Measurements from ENCODE around the gene KRT72. TPM values are rescaled to one million over a fixed set of nuclear protein-coding genes. Genes with fewer than 3 reads are reported as not detected.

Gene KRT72
- polyA plus RNA-seq, 12 donors: 0.11 to 0.26 (median 0.12) TPM; not detected in 9

DNA sequence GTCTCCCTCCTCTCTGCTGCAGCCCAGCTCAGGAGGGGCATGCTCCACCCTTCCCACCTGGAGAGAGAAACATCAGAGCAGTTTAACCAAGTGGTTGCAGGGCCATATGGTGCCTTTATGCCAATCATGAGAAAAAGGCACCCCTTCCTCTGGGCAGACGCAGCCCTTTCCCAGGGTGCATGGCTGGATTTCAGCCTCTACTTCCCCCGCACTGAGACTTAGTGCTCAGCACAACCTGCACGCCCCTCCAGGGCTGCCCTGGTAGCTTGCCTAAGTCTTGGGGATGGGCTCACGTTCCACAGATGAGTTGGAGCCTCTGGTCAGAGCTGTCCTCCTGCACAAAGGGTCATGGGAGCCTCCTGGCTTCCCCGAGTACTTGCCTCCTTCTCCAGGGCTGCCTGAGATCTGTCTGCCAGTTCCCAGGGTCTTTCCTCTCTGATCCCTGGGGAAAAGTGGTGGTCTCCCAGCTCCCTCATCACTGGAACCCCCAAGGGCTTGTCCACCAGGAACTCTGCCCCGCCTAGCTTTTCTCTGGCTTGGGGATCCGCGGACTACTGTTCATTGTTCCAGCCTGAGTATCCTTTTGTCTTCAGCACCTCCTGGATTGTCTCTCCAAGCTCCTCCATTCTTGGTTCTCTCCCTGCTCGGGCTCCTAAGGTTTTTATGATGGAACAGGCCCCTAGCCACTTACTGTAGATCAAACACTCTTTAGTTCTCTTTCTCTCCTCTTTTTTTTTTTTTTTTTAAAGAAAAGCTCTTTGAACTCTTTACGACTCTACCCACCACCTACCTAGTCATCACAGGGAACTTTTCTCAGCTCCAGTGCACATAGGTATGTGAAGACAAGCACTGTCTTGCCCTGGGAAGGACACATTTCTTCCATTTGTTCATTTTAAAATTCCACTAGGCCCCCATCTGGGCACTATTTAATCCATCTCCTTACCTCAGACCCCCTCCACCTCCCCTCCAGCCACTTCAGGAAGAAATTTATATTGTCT lies 21.5 kb downstream of the KRT72 start:
- no peak for DNase-seq

DNA sequence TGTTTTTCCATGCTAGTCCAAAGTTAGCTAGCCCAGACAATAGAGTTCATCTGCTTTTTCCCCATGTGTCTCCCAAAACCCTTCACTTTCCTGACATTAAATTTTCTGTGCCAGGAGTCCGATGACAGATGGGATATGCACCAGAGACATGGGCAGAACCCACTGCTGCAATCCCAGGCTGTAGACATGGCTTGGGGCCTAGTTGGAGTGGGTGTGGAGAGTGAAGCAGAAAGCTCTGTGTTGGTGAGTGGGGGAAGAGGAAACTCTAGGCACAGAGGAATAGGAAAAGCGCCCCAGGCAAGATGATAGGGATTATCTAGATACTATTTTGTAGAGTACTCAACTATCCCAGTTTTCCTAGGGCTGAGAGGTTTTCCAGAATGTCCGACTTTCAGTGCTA lies 22.8 kb downstream of the KRT72 start:
- no peak for DNase-seq

DNA sequence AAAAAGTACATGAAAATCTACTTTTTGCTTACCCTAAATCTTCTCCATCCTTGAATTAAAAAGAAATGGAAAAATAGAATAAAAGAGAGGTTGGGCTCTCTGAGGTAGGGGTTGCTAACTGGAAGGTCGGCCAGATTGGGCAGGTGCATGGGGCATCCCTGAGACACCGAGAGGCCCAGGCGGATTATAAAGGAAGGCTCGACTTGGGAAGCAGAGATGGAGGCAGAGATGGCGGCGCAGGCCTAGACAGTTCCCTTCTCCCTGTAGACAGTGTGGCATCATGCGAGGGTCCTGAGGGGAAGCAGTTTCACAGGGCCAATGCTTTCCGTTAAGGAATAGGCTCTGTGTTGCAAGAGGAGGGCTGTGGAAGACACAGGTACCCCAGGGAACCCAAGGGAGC lies 23.9 kb downstream of the KRT72 start:
- no peak for DNase-seq

DNA sequence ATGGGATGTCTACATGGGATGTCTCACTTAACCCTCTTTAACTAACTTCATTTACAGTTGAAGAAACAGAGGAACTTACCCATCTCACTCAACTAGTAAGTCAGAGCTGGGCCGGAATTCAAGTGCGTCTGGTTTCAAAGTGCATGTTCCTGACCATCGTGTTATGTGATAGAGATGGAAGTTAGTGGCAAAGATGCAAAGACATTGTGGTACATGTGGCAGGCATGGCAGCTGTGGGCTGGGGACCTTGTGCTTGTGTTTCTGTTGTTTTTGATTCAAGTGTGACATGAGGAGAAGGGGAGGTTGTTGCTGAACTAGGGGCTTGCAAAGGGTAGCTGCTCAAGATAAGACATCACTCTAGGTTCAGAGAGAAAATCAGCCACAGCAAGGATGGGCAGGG lies 25.3 kb downstream of the KRT72 start:
- no peak for DNase-seq

DNA sequence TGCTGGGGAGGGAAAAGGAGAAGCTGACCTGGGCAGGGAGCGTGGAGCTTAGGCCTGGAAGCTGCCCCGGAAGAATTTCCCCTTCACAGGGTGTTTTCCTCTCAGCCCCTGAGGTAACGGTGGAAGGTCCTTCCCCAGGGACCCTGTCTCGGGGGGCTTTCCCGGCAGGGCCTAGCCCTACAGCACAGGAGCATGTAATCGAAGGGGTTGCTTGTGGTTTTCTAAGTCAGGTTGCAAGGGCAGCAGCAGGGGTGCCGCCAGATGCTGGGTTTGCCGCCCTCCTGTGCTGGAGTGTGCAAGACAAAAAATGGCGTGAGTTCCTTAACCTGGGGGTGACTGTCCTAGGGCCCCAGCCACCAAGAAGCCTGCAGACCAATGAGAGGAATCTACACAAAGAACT lies 26.0 kb downstream of the KRT72 start:
- no peak for DNase-seq

DNA sequence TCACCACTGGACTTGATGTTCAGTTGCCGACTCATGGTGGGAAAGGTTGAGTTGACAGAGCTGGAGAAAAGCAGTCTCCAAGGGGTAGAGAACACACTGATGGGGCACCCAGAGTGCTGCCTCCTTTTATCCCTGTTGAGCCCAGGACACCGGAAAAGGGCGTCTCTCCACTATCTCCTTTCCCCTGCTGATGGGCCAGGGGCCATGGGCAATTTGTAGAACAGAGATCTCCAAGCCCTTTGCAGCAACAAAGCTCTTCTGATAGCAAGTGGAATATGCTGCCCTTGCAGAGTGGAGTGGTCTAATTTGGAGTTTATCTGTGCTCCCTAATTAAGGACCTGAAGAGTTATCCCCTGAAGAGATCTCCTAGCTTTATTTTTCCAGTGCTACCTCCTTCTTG lies 27.5 kb downstream of the KRT72 start, which contains the start of gene KRT74:
TSS of gene KRT74 (minus strand) at position 101 of the 400 bp plus-strand sequence. CDS start at position 35, 66 bp downstream.
- no peak for DNase-seq

DNA sequence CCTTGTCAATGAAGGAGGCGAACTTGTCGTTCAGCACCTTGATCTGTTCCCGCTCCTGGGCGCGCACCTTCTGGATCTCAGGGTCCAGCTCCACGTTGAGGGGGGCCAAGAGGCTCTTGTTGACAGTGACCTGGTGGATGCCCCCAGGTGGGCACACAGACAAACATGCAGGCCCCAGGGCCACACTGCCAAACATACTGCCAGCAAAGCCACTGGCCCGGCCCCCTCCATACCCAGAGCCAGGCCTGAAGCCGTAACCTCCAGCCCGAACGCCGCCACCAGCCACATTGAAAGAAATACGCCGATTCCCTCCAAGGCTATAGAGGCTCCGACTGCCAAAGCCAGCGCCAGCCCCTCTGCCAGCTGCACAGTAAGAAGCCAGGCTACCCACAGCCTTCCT lies 28.0 kb downstream of the KRT72 start:
- DNase-seq: no peak

DNA sequence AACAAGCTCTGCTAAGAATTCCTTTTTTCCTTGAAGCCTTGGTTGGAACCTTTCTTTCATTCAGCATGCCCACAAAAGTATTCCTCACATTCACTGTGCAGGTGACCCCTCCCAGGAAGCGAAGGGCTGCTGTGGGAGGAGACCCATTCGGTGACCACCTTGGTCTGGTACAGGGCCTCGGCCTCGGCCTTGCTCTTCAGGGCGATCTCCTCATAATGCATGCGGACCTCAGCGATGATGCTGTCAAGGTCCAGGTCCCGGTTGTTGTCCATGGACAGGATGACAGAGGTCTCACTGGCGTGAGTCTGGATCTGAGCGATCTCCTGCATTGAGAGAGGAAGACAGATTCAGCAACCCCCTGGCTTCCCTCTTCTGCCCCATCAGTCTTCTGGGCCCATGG lies 30.8 kb downstream of the KRT72 start:
- DNase-seq: no peak

DNA sequence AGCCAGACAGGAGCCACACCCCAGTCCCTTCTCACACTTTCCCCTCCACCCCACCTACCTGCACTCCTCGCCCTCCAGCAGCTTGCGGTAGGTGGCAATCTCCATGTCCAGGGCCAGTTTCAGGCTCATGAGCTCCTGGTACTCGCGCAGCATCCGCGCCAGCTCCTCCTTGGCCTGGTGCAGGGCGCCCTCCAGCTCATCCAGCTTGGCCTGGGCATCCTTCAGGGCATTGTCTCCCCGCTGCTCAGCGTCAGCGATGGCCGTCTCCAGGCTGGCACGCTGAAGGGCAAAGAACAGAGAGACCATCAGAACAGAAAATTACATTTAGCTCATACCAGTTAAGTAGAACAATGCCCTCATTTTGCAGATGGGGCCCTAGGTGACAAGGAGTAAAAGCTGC lies 33.2 kb downstream of the KRT72 start:
- no peak for DNase-seq

DNA sequence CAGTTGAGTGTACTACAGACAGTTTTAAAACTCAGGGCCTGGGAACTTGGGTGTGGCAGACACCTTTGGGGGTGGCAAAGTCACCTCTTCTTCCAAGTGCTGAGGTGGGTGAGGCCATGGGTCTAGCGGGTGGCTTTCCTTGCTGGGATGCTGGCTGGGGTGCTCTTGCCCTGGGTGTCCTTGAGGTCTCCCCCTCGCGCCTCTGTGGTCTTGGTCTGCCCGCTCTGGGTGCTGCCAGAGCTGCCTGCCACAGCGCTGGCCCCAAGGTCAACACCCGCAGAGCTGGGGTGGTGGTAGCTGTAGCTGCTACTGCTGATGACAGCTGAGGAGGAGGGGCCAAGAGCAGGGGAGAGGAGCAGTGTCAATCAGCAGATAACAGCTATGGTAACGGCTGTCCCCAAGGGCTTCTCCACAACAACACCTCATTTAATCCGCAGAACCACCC lies 34.4 kb downstream of the KRT72 start:
- DNase-seq: no peak

DNA sequence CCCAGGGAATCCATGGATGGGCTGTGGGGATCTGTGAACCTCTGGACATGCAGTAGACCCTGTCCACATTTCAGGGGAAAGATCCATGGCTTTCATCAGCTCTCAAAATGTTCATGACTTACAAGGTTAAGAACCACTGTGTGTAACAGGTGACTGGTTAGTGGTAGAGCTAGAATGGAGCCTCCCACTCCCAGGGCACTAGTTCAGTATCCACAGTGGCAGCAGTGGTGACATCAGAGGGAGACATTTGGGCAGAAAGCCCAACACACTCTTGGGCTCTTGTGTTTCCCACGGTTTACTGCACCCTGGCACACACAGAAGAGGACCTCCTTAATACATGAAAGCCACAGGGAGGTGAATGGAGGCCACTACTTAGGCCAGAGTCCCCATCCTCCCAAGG lies 36.7 kb downstream of the KRT72 start:
- no peak for DNase-seq

DNA sequence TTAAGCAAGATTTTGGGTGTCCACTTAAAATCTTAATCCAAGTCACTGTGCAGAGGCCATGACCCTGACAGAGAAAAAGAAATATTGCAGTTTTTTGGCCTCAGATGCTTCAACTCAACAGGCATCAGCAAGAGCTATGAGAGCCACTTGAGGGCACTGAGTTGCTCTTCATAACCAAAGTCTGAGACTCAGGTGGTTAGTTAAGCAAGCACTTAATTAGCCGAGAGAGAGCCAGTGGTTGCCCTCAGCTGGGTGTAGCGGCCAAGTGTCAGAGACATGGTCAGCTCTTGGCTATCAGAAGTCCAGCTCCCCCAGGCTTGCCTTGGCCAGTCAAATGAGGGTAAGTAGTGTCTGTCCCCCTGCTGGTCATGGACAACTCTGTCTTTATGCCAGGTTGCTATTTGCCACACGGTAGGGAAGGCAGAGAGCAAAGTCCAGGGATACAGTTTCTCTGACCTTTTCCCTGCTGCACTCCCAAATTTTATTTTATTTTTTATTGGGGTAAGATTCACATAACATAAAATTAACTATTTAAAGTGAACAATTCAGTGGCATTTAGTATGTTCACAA lies 39.3 kb downstream of the KRT72 start:
- no peak for DNase-seq

DNA sequence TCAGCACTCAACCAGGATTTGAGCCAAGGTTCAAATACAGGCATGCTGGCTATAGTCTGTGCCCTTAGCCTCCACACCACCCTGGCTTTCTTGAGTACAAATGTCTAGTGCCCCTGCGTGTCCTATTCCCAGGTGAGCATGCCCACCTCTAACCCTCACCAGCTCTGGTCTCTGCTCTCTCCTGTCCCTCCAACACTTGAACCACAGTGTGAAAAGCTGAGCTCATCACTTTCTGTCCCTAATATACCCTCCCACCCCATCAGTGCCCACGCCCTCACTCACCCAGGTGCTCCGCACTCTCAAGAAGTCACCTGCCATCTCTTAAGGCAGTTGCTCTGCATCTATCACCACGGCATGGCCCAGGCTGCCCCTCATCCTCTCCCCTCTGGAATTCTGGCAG lies 41.3 kb downstream of the KRT72 start:
- DNase-seq: no peak

DNA sequence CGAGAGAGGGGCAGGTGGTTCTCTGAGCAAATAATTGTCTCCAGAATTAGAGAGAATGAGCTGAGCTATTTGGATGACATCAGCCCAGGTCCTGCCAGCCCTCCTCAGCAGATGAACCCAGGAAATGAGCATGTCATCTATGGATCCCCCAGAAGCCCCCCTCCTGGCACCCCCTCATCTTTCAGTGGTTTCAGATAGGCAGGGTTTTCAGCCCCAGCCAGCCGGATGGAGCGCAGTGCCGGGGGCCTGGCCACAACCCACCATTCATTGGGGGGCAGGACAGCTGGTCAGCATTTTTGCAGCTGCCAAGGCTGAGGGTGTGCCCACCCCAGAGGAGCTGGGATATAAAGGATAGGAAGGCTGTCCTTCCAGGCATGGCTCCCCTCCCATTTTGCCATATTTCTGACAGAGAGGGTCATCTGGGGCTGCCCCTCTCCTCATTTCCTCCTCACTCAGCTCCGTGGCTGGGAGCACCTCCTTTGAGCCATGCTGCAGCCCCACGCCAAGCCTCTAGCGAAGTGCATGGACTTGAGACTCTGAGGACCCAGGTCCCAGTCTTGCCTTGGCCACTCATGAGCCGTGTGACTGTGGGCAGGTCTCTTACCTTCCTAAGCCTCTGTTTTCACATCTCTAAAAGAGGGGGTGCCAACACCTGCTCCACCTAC lies 42.4 kb downstream of the KRT72 start:
- DNase-seq: peak; percentile 9

DNA sequence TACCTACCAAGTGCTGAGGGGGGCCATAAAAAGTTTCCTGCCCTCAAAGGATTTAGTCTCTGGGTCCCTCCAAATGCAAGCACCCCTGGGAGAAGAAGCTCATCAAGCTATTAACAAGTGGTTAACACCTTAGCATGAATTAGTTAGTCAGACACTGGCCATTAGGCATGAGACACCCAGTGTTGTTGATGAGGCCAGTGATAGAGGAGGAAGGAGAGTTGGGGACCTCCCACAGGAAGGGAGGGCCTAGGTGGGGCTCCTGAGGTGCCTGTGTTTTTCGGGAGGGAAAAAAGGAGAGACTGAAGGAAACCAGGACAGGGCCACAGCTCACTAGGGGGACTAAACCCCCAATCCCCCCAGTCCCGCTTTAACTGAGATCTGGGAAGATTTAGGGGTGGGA lies 43.8 kb downstream of the KRT72 start:
- no peak for DNase-seq

DNA sequence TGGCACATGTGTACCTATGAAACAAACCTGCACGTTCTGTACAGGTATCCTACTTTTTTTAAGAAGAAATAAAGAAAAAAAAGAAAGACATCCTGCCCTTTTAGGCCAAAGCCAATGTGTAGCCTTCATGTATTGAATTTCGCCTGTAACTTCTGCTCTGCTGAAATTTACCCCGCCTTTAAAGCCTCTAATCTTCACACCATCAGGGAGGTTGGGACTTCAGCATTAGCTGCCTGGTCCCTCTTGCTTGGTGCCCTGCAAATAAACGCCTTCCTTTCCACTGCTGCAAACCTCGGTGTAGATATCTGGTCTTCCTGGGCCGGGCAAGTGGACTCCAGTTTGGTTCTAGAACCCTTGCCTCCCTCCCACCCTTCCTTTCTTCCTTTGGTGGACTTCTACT lies 45.7 kb downstream of the KRT72 start:
- no peak for DNase-seq

DNA sequence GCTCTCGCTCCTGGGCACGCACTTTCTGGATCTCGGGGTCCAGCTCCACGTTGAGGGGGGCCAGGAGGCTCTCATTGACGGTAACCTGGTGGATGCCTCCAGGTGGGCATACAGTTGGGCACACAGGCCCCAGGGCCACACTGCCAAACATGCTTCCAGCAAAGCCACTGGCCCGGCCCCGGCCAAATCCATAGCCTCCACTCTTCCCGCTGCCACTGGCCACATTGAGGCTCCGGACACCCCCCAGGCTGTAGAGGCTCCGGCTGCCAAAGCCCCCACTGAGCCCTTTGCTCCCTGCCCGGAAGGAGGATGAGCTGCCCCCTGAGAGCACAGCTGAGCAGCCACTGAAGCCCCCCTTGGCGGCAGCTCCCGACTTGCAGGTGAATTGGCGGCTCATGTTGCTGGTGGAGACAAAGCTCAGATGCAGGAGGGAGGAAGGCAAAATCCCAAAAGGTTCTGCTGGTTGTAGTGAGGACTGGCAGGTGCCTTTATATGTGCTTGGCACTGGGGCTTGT lies 48.5 kb downstream of the KRT72 start, which contains the start of gene KRT71:
TSS of gene KRT71 (minus strand) at position 465 of the 515 bp plus-strand sequence. CDS start at position 397, 68 bp downstream.
- DNase-seq: no peak

DNA sequence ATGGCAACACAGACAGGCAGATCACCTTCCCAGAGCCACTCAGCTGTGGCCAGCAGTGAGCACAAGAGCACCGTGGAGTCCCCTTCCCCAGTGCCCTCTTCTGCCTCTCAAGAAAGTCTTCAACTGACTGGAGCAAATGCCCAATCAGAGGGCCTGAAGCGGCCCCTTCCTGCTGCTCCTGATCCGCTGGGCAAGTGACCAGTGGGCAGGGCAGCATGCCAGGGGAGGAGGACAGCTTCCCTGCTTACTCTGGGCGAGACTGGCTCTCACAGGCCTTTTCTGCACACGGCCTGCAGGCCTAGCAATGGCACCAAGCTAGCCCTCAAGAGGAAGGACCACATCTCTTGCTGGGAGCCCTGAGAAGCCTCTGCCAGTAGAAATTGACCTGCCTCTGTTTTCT lies 49.2 kb downstream of the KRT72 start:
- DNase-seq: no peak

DNA sequence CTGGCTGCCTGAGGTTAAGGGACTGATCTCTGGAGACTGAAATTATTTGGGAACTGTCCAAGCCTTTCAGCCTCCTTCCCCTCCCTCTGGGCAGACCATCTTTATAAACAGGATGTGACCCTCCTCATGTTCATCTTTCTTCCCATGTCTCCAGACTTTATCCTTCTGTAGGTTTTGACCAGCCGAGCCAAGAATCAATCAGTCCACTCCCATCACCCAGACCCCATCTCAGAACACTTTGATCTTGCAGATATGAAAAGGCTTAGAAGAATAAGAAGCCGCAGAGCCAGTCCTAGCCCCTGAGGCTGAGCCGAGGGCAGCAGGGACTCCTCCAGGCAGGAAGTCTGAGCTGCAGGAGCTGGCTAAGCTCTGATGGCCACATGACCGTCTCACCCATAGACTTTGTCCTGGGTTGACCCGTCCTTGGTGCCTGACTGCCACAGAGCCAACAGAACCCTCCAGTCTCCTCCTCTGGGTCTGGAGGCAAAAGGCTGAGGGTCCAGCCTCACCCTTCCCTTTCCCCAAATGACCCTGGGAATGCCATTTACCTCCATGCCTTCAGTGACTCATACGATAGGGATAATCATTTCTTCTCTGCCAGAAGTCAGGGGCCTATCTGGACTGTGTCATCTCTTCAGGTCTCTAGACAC lies 49.9 kb downstream of the KRT72 start:
- no peak for DNase-seq

DNA sequence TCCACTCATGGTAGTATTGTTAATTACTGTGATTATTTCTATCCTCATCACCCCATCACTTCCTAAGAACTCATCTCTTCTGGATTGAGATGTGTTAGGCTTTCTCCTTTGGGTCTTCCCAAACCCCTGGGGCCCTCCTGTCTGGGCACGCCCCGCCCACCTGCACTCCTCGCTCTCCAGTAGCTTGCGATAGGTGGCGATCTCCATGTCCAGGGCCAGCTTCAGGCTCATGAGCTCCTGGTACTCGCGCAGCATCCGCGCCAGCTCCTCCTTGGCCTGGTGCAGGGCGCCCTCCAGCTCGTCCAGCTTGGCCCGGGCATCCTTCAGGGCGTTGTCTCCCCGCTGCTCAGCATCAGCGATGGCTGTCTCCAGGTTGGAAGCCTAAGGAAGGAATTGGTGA lies 55.1 kb downstream of the KRT72 start:
- no peak for DNase-seq

DNA sequence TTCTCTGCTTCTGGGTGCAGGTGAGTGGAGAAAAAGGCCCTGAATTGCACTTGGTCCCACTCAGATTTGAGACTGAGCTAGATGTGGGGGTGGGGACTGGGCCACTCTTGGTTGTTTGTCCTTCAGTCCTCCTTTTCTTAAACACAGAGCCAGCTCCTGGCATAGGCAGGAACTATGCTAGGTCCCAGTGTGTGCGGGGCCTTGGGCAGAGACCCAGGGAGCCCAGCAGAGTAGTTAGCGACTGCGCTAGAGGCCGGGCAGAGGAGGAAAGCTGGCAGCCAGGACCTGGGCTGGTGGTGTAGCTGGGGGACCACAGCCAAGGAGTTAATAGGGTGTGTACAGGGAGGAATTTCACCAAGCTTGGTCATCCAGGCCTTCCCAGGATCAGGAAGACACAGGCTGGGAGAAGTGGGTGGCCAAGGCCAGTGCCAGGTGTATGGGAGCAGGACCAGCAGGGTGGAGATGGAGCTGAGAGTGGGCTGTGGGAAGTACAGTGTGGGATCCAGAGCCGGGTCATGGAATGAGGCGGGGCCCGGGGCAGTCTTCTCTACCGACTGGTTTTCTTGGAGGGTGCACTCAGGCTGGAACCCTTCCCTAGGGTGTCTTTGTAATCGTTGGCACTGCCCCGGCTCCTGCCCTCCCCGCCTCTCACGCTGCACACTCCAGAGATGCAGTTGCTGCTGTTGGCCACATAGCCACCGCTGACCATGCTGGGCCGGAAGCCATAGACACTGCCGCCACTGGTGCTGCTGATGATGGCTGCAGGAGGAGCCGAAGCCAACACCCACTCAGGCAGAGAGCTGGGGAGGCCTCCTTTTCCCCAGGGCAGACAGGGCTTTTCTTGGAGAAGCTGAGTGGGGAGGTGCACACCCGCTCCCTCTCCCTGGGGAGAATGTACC lies 57.0 kb downstream of the KRT72 start:
- DNase-seq: no peak

Measured in muscle of arm (tissue), 12 donors.